Measurements from ENCODE around the gene LRRC15.

GRCh38 chr3:194321693-194322640 is 47.6 kb downstream of the LRRC15 start:
- TF ChIP-seq, protein P1, sequence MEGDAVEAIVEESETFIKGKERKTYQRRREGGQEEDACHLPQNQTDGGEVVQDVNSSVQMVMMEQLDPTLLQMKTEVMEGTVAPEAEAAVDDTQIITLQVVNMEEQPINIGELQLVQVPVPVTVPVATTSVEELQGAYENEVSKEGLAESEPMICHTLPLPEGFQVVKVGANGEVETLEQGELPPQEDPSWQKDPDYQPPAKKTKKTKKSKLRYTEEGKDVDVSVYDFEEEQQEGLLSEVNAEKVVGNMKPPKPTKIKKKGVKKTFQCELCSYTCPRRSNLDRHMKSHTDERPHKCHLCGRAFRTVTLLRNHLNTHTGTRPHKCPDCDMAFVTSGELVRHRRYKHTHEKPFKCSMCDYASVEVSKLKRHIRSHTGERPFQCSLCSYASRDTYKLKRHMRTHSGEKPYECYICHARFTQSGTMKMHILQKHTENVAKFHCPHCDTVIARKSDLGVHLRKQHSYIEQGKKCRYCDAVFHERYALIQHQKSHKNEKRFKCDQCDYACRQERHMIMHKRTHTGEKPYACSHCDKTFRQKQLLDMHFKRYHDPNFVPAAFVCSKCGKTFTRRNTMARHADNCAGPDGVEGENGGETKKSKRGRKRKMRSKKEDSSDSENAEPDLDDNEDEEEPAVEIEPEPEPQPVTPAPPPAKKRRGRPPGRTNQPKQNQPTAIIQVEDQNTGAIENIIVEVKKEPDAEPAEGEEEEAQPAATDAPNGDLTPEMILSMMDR (conservative IDR thresholded peaks at IDR 0.05; ENCODE audit: low read depth, low read length): no peak; the same call in 1 of the 2 replicates
- TF ChIP-seq EZH2 (IDR thresholded peaks at IDR 0.05; ENCODE audit: low read length, unreplicated experiment): no peak

Data from PC-3 (cell line).